Measurements from ENCODE around the gene BEAN1.
"Not testable (repeated sequence)": the region's sequence is repeated elsewhere in the genome, so short reads cannot be mapped to it uniquely, and the experiment has no call there.

Gene BEAN1

DNA sequence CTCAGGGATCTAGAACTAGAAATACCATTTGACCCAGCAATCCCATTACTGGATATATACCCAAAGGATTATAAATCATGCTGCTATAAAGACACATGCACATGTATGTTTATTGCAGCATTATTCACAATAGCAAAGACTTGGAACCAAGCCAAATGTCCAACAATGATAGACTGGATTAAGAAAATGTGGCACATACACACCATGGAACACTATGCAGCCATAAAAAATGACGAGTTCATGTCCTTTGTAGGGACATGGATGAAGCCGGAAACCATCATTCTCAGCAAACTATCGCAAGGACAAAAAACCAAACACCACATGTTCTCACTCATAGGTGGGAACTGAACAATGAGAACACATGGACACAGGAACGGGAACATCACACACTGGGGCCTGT is 74.5 kb downstream of the BEAN1 start:
- in situ Hi-C loops (cut with MboI; ENCODE audit: low sequenced_read_pairs) = not testable (repeated sequence)

DNA sequence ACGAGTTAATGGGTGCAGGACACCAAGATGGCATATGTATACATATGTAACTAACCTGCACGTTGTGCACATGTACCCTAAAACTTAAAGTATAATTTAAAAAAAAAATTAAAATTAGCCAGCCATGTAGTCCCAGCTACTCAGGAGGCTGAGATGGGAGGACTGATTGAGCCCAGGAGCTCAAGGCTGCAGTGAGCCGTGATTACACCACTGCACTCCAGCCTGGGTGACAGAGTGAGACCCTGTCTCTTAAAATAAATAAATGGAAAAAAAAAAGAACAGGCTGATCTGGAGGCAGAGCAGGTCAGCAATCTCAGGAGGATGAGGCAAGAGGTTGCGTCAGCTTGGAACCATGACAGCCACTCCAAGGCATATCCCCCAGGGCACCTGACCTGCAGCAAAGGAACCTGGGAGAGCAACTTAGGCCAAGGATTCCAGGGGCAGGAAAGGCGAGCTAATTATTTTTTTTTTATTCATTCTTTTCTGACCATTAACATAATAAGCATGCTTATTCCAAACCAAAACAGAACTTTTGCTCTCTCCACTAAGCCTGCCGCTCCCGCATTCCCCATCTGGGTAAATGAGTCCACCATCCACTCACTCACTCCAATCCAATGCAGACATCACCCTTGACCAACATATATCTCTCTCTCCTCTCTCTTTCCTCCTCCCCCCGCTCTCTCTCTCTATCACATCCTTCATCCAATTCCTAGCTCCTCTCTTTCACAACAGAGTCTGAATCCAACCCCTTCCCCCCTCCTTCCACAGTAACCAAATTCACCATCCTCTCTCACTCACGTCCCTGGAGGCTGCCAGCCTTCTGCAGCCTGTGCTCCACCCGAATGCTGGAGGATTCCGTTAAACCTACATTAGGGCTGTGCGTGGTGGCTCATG is 75.2 kb downstream of the BEAN1 start:
- in situ Hi-C loops (cut with MboI; ENCODE audit: low sequenced_read_pairs) = no loop called here

DNA sequence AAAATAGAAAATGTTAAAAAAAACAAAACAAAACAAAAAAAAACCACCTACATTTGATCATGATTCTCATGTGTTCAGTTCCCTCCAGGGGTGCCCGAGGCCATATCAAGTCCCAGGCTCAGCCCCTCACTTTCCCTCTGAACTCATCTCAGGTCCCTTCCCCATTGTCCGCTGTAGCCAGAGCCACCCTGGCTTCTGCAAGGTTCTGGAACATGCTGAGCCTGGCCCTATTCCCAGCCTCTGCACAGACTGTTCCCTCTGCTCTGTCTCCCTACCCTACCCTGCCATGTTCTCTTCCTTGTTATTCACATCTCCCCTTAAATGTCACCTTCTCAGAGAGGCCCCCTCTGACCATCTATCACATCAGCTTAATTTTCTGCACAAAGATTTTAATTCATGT is 75.9 kb downstream of the BEAN1 start:
- in situ Hi-C loops (cut with MboI; ENCODE audit: low sequenced_read_pairs) = no loop called here

DNA sequence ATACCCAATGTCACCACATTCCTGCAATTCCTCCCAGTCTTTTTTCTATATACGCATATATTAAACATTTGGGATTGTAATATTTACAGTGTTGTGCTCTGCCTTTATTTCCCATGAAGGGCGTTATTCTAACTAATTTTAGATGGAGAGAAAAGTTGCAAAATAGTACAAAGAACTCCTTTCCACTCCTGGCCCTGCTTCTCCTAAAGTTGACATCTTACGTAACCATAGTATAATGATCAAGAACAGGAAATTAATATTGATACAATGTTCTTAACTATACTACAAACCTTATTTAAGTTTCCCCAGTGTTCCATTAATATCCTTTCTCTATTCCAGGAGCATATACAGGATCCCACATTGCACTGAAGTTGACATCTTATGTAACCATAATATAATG is 76.5 kb downstream of the BEAN1 start:
- in situ Hi-C loops (cut with MboI; ENCODE audit: low sequenced_read_pairs) = no loop called here

DNA sequence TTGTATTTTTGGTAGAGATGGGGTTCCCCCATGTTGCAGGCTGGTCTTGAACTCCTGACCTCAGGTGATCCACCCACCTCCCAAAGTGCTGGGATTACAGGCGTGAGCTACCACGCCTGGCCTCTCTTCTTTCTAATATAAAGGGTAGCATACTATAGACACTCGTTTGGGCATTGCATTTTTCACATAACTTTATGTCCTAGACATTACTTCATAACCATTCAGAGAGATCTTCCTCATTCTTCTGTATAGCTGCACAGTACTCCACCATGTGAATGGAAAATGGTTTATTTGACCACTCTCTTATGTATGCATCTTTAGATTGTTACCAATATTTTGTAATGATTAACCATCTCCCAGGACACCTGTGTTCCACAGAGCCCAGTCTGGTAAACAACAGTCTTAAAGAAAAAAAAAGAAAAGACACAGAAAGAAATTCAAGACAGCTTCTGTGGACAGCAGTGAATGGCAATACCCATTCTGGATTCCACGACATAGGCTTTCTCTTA is 80.7 kb downstream of the BEAN1 start:
- in situ Hi-C loops (cut with MboI; ENCODE audit: low sequenced_read_pairs) = no loop called here

DNA sequence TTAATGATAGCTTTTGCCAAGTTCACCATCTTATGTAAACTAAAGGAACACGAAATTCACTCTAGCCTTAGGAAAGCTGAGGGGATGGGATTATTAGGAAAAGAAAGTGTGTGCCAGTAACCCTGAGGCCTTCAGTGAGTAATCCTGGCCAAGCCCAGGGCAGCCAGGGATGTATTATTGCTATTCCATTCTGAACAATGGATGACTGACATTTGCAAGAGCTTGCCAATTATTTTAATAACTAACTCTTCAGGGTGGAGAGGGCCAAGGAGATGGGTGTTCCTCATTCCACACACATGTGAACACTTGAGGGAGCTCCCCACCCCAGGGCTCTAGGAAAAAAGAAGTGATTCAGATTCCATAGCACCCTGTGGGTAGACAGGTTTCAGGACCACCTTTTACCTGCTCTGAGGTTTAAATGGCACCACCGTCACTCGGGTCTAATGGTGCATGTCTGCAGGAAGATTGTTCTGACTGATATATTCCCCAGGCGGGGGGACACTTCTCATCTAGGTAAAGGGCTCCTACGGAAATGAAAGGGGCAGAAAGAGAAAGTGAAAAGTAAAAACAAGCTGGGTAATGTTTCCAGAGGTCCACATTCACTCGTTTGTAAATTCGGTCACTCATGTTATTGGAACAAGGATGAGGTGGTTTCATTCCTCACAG is 81.3 kb downstream of the BEAN1 start:
- in situ Hi-C loops (cut with MboI; ENCODE audit: low sequenced_read_pairs) = no loop called here

DNA sequence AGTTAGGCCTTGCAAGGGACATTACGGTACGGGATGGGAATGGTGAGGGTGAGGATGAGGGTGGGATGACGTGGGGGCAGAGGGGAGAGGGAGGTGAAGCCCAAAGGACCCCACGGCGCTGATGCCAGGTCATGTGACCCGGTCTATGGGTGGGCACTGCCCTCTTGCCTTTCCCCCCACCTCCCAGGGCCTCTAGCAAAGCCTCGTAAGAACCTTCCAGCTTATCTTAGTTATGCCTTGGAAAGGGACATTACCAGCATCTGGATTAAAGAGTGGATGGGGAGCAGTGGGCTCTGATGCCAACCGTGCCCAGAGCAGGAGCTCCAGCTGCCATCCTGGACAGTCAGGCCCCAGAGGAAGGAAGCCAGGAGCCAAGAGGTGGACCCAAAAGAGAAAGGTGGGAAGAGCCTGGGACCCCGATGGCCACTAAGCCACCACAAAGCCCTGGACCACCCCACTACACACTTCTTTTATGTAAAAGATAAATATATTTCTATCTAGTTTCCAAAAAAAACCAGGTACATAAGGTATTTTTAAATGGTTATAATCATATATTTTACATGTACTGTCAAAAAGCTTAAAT is 81.9 kb downstream of the BEAN1 start:
- in situ Hi-C loops (cut with MboI; ENCODE audit: low sequenced_read_pairs) = no loop called here

DNA sequence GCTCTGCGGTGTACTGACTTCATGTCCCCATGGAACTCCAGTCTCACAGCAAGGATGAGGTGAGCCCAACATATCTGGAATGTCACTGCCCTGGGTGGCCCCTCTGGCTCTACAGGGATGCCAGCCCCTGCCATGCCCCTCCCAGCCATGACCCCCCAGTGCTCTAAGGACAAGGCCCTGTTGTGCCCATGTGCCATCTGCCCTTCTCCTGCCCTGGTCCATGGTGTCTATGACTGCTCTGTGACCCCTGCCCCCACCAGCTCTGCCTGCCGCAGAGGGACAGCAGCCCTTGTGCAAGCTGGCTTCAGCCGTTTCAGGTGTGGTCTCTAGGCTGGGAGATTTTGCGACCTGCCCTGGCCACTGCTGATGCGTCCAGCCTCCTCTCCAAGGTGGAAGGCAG is 82.5 kb downstream of the BEAN1 start:
- in situ Hi-C loops (cut with MboI; ENCODE audit: low sequenced_read_pairs) = no loop called here

DNA sequence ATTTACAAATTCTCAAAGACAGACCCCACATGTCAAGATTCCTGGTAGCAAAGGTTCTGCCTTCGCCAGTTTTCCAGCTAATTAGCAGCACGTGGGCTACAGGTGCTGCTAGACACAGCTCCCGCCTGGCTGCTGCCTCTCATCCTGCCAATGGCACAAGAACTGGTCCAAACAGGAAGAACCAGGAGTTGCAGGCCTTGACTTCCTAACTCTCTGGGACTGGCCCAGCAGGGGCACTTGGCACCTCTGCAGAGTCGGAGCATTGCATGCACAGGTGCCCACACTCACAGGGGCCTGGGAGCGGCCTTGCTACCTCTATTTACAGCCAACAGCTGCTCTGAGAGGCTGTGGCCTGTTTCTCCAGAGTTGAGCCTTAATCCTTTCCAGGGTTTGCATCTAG is 83.2 kb downstream of the BEAN1 start:
- in situ Hi-C loops (cut with MboI; ENCODE audit: low sequenced_read_pairs) = no loop called here

DNA sequence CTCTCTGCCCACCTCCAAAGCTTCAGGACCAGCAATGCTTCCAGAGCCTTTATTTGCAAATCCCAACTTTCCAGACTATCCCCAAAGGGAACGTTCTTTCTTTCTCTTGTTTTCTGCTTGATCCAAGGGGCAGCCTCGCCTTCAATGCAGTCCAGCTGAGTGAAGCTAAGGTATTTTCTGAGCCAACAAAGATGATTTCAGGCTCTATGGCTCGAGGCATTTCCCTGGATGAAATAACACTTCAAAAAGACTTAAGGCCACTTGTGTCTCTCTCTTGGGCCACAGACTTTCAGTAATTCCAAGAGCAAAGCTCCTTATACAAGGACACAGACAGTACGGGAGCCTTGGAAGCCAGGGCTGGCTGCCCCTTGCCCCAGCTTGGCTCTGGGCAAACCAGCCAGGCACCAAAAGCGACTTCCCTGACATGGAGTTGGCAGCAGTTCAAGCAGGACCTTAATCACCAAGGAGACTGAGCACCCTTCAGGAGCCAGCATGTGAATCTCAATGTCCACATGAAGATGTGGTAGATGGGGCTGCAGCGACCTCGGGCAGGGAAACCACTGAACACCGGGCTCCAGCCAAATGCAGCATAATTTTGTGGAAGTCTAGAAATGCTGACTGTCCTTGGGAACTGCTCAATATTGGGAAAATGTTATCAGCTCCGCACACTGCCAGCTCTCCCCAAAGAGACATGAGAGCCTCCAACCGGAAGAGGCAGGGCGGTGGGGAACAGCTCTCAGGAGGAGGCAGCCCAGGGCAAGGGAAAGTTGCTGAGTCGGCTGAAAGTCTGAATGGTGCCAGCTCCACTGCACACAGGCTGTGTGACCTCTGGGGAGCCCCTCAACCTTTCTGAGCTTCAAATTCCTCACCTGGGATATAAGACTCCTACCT is 83.9 kb downstream of the BEAN1 start:
- in situ Hi-C loops (cut with MboI; ENCODE audit: low sequenced_read_pairs) = no loop called here

DNA sequence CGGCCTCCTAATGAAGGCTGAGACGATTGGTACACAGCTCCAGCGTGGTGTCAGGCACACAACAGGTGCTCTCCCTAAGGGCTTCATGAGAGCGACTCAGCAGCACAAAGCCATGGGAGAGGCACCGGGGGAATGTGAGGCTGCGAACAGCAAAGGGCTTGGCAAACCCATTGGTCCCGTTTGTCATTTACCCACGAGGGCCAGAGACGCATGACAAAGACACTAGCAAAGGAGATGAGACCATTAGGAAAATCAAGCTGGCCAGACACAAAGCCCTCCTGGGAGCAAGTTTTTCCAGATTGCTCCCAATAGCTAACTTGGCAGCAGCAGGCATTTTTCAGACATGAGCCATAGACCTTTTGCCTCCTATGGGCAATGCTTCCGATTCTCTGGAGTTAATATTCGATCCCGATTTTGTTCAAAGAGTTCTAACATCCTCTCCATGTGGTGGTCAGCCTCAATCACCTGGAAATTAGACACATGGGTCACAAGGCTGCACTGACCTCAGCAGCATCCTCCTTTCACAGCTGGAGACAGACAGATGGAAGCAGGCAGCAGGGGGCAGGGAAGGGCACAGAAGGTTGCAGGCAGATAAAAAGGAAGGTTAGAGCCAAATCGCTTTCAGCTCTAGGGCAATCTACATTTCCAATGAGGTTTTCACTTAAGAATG is 84.6 kb downstream of the BEAN1 start:
- in situ Hi-C loops (cut with MboI; ENCODE audit: low sequenced_read_pairs) = no loop called here

DNA sequence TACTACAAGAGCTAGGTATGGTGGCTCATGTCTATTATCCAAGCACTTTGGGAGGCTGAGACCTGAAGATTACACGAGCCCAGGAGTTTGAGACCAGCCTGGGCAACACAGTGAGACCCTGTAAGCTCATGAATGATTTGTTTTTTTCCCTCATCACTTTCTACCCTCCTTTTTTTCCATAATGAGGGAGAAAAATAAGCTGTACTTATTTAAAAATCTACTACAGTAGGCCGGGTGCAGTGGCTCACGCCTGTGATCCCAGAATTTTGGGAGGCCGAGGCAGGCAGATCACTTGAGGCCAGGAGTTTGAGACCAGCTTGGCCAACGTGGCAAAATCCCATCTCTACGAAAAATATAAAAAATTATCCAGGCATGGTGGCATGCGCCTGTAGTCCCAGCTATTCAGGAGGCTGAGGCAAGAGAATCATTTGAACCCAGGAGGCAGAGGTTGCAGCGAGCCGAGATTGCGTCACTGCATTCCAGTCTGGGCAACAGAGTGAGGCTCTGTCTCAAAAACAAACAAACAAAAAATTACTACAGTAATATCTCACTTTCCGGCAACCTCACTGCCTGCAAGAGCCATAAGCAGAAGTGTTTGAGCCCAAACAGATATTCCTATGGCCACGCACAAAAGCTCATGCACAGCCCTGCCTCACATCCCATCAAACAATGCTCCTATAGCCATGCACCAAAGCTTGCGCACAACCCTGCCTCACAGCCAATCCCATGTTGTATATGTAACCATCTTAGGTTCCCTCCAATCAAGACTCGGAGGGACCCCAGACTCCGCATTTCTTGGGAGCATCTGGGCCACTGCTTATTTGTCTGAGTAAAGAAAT is 85.4 kb downstream of the BEAN1 start:
- in situ Hi-C loops (cut with MboI; ENCODE audit: low sequenced_read_pairs) = no loop called here

DNA sequence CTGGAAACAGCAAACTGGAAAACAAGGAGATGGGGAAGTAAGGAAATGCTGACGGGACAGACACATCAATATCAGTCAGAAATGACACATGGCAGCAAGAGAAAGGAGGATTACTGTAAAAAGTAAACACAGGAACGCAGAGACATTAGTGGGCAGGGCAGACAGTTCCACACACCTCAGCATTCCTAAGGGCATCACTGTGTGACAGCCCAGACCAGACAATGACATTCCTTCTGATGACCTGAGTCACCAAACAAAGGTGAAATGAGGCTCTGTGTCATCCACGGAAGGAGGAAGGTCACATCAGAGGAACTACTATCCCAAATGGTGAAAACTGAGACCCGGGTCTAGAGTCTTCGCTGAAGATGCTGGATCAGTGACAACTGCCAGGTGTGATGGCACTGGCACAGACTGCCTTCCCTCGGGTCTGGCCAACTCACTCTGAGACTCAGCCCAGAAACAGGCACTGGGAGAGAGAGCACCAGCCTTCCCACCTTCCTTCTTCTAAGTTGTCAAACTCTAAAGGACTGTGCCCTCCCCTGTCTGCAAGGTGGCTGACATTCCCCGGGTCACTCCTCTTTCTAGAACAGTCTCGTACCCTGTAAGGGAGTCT is 86.1 kb downstream of the BEAN1 start:
- in situ Hi-C loops (cut with MboI; ENCODE audit: low sequenced_read_pairs) = no loop called here

DNA sequence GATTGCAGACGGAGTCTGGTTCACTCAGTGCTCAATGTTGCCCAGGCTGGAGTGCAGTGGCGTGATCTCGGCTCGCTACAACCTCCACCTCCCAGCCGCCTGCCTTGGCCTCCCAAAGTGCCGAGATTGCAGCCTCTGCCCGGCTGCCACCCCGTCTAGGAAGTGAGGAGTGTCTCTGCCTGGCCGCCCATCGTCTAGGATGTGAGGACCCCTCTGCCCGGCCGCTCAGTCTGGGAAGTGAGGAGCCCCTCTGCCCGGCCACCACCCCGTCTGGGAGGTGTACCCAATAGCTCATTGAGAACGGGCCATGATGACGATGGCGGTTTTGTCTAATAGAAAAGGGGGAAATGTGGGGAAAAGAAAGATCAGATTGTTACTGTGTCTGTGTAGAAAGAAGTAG is 87.3 kb downstream of the BEAN1 start:
- in situ Hi-C loops (cut with MboI; ENCODE audit: low sequenced_read_pairs) = not testable (repeated sequence)

DNA sequence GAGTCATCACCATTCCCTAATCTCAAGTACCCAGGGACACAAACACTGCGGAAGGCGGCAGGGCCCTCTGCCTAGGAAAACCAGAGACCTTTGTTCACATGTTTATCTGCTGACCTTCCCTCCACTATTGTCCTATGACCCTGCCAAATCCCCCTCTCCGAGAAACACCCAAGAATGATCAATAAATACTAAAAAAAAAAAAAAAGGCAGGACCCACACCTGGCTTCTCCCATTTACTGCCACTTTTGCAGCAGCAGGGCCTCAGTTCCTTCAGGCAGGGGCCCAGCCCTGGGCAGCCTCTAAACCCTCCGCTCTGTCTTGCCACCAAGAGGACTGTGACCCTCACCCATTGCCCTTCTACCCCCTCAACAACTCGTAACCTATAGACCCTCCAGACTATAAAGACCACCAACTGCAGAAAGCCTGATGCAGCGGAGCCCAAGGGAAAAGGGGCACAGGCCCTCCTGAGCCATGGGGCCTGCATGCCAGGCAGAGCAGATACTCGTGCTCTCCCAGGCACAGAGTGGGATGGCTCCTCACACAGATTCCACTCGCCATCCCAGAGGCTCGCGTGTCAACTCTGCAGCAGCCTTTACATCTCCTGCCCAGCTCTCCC is 88.0 kb downstream of the BEAN1 start:
- in situ Hi-C loops (cut with MboI; ENCODE audit: low sequenced_read_pairs) = not testable (repeated sequence)

DNA sequence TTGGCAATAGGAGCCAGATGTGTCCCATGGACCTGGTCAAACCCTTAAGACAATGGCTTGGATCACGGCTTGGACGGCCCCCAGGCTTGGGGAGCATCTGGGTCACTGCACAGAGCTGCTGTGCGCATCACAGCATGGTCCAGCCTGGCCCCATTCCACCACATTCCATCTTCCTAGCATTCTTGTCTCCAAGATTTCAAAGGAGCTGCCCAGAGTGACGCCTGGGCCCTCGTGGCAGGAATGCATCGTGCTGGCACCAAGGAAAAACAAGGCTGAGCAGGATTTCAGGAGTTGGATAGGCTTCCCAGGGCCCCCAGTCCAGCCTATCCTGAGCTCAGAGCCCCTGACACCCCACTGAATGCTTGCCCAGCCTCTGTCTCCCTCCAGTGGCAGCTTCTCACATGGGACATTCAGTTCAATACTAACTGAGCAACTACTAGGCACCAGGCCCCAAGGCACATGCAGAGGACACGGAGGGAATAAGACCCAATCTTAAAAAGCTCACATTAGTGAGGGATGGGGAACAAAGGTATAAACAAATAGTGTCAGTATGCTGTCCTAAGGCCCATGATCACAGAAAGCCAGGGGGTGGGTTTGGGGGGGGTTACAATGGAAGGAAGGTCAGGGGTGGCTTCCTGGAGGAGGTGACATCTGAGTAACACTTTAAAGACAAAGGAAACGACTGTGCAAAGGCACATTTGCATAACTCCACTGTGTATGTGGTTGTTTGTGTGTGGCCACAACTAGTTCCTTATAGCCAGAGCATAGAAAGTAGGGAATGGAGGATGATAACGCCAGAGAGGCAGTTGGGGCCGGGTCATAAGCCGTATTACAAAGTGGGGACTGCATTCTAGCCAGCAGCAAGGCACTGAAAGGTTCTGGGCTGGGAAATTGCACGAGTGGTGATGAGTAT is 88.8 kb downstream of the BEAN1 start:
- in situ Hi-C loops (cut with MboI; ENCODE audit: low sequenced_read_pairs) = no loop called here

DNA sequence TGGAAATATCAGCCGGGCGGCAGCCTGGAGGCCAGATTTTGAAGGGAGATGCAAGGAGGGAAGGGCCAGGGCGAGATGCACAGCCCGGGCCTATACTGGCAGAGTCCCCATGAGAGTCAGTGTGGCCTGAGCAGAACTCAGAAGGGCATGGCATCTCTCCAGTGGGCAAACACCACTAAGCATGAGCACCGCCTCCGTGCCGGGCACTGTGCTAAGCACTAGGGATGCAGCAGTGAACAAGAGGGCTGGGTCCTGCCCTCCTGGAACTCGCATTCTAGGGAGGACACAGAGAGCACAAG is 89.4 kb downstream of the BEAN1 start:
- in situ Hi-C loops (cut with MboI; ENCODE audit: low sequenced_read_pairs) = no loop called here

All from HL-60/S4 (cell line).